ENCODE data around the gene CFAP73.

CFAP73 gene

DNA sequence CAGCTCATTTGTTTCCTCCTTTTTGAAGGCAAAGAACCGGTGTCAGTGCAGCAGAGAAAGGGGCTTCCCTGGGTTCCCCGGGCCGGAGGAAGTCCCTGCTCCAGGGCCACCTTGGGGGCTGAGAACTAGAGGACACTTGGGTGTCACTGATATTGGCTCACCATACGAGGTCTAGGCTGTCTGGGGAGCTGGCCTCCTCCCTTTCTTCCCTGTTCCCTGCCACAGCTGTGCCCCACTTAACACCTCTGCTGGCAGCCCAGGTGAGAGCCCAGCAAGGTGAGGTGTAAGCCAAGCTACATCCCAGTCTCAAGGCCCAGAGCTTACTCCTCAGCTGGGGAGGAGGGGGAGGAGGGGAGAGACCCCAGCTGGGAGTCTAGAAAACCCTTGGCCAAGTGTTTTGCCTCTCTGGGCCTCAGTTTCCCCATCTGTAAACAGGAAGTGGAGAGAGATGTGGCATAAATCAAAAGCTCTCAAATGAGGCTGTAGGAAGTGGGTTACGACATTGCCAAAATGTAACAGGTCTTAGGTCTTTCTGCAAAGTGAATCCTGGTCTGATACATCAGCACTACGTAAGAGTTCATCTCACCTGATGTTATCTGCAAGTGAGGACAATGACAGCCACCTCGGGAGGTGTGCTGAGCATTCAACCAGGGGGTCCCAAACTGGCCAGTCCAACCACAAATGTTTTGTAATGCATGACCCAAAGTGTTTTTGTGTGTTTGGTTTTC, 39.5 kb upstream of the CFAP73 start:
- no peak overlapping the region for H3K27ac ChIP-seq
- no peak for DNase-seq
- TF ChIP-seq, protein P1, sequence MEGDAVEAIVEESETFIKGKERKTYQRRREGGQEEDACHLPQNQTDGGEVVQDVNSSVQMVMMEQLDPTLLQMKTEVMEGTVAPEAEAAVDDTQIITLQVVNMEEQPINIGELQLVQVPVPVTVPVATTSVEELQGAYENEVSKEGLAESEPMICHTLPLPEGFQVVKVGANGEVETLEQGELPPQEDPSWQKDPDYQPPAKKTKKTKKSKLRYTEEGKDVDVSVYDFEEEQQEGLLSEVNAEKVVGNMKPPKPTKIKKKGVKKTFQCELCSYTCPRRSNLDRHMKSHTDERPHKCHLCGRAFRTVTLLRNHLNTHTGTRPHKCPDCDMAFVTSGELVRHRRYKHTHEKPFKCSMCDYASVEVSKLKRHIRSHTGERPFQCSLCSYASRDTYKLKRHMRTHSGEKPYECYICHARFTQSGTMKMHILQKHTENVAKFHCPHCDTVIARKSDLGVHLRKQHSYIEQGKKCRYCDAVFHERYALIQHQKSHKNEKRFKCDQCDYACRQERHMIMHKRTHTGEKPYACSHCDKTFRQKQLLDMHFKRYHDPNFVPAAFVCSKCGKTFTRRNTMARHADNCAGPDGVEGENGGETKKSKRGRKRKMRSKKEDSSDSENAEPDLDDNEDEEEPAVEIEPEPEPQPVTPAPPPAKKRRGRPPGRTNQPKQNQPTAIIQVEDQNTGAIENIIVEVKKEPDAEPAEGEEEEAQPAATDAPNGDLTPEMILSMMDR (IDR thresholded peaks at IDR 0.05; ENCODE audit: low read depth, low read length, missing control alignments) = no peak
- H3K36me3 ChIP-seq (replicated peaks) = no peaks in the 10 kb centered on the region
- H3K27me3 ChIP-seq (replicated peaks) = peaks cover 17% of the 10 kb centered on the region
- in situ Hi-C loops (cut with HindIII; ENCODE audit: low pct_ligation_motif_present, low sequenced_read_pairs) = no loop called here
- H3K4me3 ChIP-seq (ENCODE audit: low read depth, low read length) = no peak overlapping the region

DNA sequence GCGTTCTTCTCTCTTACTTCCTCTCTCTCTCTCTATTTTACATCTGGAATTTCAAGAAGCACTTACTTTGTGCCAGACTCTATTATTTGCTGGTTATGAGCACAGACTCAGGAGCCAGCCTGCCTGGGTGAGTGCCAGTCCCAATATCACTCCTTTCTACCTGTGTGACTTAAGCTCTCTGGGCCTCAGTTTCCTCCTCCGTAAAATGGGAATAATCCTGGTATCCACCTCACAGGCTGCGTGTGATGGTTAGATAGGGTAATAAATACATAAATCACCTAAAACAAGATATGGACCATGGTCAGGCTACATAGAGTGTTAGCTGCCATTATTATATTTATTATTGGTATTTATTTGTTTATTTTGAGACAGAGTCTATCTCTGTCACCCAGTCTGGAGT, 38.3 kb upstream of the CFAP73 start:
- TF ChIP-seq, protein P1 (IDR thresholded peaks at IDR 0.05; ENCODE audit: low read depth, low read length, missing control alignments) = no peak
- in situ Hi-C loops (cut with HindIII; ENCODE audit: low pct_ligation_motif_present, low sequenced_read_pairs) = no loop called here
- DNase-seq = no peak
- Histone ChIP-seq H3K4me3 (ENCODE audit: low read depth, low read length) (no peak overlapping the region), H3K27ac (no peak overlapping the region), H3K36me3 (replicated peaks) (no peaks in the 10 kb centered on the region), H3K27me3 (replicated peaks) (peaks cover 17% of the 10 kb centered on the region)

DNA sequence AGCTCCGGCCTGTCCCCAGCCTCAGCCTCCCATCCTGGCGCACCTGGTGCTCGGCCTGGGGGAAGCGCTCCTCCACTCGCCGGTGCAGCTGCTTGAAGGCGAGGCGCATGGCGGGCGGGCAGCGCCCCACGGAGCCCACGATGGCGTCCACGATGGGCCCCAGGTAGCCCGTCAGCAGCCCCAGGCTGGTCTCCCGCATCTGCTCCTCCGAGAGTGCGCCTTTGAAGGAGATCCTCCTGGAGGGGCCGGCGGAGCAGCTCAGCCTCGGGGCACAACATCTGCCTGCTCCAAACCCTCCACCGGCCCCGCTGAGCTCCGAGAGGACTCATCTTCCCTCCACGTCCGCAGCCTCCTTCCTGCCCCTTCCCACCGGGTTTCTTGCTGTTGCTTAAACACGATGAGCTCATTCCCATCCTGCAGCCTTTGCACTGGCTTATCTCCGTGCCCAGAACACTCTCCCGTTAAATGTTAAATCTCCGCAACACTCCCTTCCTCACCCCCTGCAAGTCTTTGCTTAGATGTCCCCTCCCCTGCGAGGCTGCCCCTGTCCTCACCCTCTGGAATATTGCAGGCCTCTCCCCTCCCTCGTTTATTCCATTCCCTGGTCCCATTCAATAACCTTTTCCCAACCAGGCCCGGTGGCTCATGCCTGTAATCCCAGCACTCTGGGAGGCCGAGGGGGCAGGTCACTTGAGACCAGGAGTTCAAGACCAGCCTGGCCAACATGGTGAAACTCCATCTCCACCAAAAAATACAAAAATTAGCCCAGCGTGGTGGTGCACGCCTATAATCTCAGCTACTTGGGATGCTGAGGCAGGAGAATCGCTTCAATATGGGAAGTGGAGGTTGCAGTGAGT, 37.3 kb upstream of the CFAP73 start:
- H3K27me3 ChIP-seq (replicated peaks) = peaks cover 17% of the 10 kb centered on the region
- no peak overlapping the region for H3K27ac ChIP-seq
- in situ Hi-C loops (cut with HindIII; ENCODE audit: low pct_ligation_motif_present, low sequenced_read_pairs) = no loop called here
- DNase-seq = no peak
- TF ChIP-seq, protein P1 (IDR thresholded peaks at IDR 0.05; ENCODE audit: low read depth, low read length, missing control alignments) = no peak
- H3K36me3 ChIP-seq (replicated peaks) = no peaks in the 10 kb centered on the region
- H3K4me3 ChIP-seq (ENCODE audit: low read depth, low read length) = no peak overlapping the region

DNA sequence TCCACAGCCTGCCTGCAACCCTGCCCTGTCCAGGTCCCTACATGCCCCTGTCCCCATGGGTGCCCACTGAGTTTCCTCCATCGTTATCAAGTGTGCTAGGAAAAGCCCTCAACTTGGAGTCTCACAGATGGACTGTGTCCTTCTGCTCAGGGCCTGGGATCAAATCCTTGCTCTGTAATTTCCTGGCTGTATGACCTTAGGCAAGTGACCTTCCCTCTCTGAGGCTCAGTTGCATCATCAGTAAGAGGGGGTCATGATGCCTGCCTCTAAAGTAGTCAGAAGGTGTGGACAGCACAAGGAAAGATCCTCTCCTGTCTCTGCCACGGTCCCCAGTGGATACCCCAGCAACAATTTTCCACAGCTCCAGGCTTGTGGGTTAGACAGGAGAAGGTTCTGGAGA, 36.1 kb upstream of the CFAP73 start:
- TF ChIP-seq, protein P1 (IDR thresholded peaks at IDR 0.05; ENCODE audit: low read depth, low read length, missing control alignments) = no peak
- H3K27ac ChIP-seq = no peak overlapping the region
- H3K27me3 ChIP-seq (replicated peaks) = peaks cover 17% of the 10 kb centered on the region
- in situ Hi-C loops (cut with HindIII; ENCODE audit: low pct_ligation_motif_present, low sequenced_read_pairs) = no loop called here
- no peak for DNase-seq
- no peak overlapping the region for H3K4me3 ChIP-seq (ENCODE audit: low read depth, low read length)
- no peaks in the 10 kb centered on the region for H3K36me3 ChIP-seq (replicated peaks)

DNA sequence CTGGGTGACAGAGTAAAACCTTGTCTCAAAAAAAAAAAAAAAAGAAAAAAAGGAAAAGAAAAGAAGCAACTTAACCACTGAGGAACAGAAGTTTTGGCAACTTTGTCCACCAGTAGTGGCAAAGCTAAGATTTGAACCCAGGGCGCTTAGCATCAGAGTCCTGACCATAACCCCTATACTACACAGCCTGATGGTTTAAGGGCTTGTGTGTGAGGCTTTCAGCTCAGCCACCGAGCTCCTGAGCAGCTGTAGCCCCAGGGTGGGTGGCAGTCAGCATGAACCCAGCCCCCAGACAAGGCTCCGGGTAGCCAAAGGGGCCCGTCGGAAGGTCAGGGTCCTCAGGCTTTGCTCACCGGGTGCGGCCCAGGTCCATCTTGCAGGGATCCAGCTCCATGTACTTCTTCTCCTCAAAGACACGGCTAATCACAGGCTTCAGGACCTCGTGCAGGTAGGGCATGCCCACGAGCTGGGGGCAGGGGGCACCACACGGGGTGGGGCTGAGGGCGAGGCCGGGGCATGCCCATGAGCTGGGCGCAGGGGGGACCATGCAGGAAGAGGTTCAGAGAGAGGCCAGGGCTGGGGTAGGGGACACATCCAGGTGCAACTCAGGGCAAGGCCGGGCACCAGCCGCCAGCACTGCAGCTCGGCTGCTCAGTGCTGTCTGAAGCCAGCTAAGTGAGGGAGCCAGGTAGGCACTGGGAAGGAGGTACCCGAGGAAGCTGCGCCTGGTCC, 34.9 kb upstream of the CFAP73 start:
- no peaks in the 10 kb centered on the region for H3K36me3 ChIP-seq (replicated peaks)
- H3K27ac ChIP-seq = no peak overlapping the region
- peaks cover 17% of the 10 kb centered on the region for H3K27me3 ChIP-seq (replicated peaks)
- TF ChIP-seq, protein P1 (IDR thresholded peaks at IDR 0.05; ENCODE audit: low read depth, low read length, missing control alignments) = no peak
- in situ Hi-C loops (cut with HindIII; ENCODE audit: low pct_ligation_motif_present, low sequenced_read_pairs) = no loop called here
- H3K4me3 ChIP-seq (ENCODE audit: low read depth, low read length) = no peak overlapping the region
- DNase-seq = no peak

Data from brain microvascular endothelial cell (primary cell).